Liver (tissue), 3 donors: ENCODE results near the gene ABHD5.

Source experiments
- ATF3 ChIP-seq: IDR thresholded peaks from 2 replicates; pipeline ENCODE4 v1.6.1; 2016; ENCODE audit warnings: antibody characterized with exemption
- CTCF ChIP-seq: fragments of 150-350 bp; IDR thresholded peaks from 2 replicates; pipeline ENCODE4 v1.5.1; 2017; ENCODE audit warnings: improper control_type of control experiment, low read depth, low read length; ENCODE audit not compliant: missing input control
- GABPA ChIP-seq, 2 donors: IDR thresholded peaks in 1 of 2; conservative IDR thresholded peaks in 1 of 2; 2 replicates each; pipeline ENCODE4 v1.6.1; 2016; ENCODE audit warnings: antibody characterized with exemption in 2 of 2, mild to moderate bottlenecking in 1 of 2, moderate library complexity in 1 of 2
- JUND ChIP-seq, 2 donors: IDR thresholded peaks; 2 replicates each; pipeline ENCODE4 v1.6.1; 2016; ENCODE audit warnings: antibody characterized with exemption in 2 of 2
- MAX ChIP-seq: IDR thresholded peaks from 2 replicates; pipeline ENCODE4 v1.6.1; 2016; ENCODE audit warnings: antibody characterized with exemption
- TAF1 ChIP-seq: conservative IDR thresholded peaks from 2 replicates; pipeline ENCODE4 v1.6.1; 2016; ENCODE audit warnings: antibody characterized with exemption, mild to moderate bottlenecking
- YY1 ChIP-seq: IDR thresholded peaks from 2 replicates; pipeline ENCODE4 v1.6.1; 2016; ENCODE audit warnings: antibody characterized with exemption, mild to moderate bottlenecking
- ZBTB33 ChIP-seq: IDR thresholded peaks from 2 replicates; pipeline ENCODE4 v1.6.1; 2016; ENCODE audit warnings: antibody characterized with exemption
- TF ChIP-seq, protein P1 (sequence below): IDR thresholded peaks from 2 replicates; pipeline ENCODE4 v1.6.1; 2016; ENCODE audit warnings: antibody characterized with exemption, mild to moderate bottlenecking
- donor health status: healthy.
- donor health status: healthy.

DNA sequence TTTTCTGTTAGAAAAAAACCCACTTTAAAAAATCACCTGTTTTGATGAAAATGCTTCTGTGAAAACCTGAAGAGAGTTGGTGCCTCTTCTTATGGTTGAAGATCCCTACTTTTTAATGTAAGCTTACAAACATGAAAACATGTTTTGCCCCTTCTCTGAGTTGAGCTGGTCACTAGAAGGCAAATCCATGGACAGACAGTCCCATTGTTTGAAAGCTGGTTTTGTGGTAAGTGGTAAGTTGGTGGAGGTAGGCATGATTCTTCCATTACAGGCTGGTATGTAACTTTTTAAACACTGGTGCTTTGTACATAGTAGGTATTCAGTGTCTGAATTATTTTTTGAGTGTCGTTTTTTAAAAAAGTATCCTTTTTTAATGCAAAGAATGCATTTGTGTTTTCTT lies 6.1 kb downstream of the ABHD5 start:
- TF ChIP-seq CTCF, result no peak
- TF ChIP-seq, protein P1, sequence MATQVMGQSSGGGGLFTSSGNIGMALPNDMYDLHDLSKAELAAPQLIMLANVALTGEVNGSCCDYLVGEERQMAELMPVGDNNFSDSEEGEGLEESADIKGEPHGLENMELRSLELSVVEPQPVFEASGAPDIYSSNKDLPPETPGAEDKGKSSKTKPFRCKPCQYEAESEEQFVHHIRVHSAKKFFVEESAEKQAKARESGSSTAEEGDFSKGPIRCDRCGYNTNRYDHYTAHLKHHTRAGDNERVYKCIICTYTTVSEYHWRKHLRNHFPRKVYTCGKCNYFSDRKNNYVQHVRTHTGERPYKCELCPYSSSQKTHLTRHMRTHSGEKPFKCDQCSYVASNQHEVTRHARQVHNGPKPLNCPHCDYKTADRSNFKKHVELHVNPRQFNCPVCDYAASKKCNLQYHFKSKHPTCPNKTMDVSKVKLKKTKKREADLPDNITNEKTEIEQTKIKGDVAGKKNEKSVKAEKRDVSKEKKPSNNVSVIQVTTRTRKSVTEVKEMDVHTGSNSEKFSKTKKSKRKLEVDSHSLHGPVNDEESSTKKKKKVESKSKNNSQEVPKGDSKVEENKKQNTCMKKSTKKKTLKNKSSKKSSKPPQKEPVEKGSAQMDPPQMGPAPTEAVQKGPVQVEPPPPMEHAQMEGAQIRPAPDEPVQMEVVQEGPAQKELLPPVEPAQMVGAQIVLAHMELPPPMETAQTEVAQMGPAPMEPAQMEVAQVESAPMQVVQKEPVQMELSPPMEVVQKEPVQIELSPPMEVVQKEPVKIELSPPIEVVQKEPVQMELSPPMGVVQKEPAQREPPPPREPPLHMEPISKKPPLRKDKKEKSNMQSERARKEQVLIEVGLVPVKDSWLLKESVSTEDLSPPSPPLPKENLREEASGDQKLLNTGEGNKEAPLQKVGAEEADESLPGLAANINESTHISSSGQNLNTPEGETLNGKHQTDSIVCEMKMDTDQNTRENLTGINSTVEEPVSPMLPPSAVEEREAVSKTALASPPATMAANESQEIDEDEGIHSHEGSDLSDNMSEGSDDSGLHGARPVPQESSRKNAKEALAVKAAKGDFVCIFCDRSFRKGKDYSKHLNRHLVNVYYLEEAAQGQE, result no peak
- no peak for TF ChIP-seq ATF3
- no peak for TF ChIP-seq MAX
- no peak for TF ChIP-seq GABPA (IDR thresholded peaks at IDR 0.05 in 1 of 2, conservative IDR thresholded peaks at IDR 0.05 in 1 of 2)
- no peak for TF ChIP-seq JUND (IDR thresholded peaks at IDR 0.05)
- no peak for TF ChIP-seq TAF1
- no peak for TF ChIP-seq YY1
- no peak for TF ChIP-seq ZBTB33
